Fibroblast of peridontal ligament (primary cell): Measurements from ENCODE around the gene QPRT.
"Not testable (repeated sequence)": the region's sequence is repeated elsewhere in the genome, so short reads cannot be mapped to it uniquely, and the experiment has no call there.

ENCODE experiments used
- DNase-seq: peaks from one replicate; pipeline ENCODE4 v3.0.0-alpha.2; 2010; ENCODE audit errors: extremely low read depth

The QPRT gene

DNA sequence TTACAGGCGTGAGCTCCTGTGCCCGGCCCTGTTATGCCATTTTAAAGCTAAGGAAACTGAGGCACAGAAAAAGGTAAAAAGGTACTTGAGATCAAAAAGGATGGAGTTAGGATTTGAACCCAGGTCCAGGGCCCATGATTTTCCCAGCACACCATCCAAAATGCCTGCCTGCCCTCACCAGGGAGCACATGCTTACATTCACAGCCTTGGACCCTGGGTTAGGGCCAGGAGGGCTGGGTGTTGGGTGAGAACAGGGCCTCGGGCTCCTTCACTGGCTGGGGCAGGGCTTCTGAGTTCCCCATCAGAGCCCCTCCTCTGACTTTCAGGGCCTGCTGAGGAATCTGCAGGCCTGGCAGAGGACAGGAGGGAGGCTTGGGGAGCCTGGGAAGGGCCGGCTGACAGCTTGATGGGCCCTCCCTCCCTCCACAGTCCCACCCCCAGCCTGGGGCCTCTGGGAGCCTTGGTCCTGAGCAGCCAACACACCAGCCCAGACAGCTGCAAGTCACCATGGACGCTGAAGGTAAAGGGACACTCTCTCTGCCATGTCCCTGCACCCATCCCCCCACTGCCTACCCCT lies at the start of gene QPRT:
TSS of gene QPRT (plus strand) at position 490 of the 577 bp plus-strand sequence. CDS start at position 508, 18 bp downstream.
- DNase-seq, result peak; percentile 41

DNA sequence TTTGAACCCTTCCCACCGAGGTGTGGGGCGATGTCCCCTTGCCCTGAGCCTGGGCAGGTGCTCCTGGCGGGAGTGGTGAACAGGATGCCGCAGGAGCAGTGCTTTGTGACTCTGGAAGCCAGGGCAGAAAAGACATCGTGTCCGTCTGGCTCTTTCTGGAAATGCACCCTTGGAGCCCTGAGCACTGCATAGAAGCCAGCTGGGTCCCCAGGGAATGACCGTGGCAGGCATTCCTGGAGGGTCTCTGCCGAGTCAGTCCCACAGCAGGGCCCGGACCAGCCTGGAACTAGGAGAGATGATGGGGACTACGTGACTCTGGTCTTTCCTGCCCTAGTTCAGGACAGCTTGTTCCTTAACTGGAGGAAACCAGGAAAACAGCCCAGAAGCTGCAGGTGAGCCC lies 49.7 kb upstream of the QPRT start:
- not testable (repeated sequence) for DNase-seq

DNA sequence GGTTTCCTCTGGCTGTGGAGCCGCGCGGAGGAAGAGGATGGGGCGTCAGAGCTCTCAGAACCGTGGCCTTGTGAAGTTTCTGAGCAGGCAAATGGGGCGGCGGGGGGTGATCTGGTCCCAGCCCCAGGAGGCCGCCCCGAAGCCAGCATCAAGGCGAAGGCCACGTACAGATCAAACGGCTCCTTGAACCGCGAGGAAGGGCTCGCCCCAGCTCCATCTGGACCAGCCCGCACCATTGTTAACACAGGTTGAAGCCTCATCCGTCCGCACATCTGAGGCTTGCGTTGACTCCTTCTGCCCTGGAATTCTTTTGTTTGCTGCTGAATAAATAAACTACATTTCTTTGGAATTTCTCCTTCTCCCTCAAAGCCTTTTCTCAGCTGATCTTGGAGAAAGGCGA lies 47.3 kb upstream of the QPRT start:
- not testable (repeated sequence) for DNase-seq

DNA sequence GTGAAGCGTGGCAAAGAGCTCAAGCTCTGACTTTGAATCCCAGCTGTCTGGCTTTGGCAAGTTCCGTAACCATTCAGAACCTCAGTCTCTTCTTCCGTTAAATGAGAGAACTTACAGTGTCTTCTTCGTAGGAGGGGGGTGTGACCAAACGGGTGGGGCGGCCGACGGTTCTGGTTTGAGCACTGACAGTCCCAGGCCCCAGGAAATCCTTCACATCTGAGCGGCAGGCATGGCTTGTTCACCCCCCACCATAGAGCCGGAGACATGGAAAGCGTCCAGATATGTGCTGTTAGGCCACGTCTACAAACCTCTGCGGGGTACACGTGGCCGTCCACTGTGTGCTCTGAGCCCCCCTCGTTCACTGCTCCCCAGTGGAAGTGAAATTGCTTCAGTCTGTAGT lies 43.1 kb upstream of the QPRT start:
- not testable (repeated sequence) for DNase-seq

DNA sequence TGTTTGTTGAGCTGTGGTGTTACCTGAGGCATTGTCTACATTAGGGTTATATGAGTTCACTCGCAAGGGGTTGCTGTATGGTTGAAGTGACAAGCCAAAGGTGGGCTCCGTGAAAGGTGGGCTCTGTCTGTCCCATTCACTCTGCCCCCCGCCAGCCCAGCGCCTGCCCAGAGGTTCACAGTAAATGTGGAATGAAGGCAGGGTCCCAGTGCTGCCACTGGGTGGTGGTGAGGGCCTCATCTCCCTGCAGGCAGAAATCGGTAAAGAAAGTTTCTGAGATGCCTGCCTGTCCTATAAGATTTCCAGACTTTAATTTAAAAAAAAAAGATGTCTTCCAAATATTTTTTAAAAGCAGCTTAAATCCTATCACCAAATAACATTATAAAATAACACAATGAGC lies 42.6 kb upstream of the QPRT start:
- not testable (repeated sequence) for DNase-seq

DNA sequence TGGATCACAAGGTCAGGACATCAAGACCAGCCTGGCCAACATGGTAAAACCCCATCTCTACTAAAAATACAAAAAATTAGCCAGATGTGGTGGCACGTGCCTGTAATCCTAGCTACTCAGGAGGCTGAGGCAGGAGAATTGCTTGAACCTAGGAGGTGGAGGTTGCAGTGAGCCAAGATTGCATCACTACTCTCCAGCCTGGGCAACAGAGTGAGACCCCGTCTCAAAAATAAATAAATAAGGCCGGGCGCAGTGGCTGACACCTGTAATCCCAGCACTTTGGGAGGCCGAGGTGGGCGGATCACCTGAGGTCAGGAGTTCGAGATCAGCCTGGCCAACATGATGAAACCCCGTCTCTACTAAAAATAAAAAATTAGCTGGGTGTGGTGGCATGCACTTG lies 40.2 kb upstream of the QPRT start:
- DNase-seq, result not testable (repeated sequence)

DNA sequence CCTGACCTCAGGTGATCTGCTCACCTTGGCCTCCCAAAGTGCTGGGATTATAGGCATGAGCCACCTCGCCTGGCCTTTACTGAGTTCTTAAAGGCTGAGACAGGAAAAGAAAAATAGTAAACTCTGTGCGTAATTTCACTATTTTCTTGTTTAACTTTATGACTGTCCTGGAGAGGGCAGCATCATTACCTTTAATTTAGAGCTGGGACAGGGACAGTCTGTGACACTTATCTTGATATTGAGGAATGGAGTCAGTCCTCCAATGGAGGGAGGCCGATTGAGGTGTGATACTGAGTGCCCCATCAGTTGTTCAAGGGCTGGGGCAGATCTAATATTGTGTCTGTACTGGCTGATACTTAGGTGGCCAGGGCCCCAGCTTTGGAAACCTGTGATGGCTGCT lies 37.4 kb upstream of the QPRT start:
- DNase-seq, result no peak

DNA sequence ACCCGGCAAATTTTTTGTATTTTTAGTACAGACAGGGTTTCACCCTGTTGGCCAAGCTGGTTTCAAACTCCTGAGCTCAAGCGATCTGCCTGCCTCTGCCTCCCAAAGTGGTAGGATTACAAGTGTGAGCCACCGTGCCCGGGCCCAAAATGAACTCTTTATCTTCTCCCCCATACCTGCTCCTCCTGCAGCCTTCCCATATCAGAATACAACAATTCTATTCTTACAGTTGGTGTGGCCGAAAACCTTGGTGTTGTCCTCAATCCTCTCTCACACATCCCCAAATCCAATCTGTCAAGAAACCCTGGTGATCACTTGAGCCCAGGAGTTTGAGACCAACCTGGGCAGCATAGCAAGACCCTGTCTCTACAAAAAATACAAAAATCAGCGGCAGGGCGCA lies 35.4 kb upstream of the QPRT start:
- DNase-seq, result no peak

DNA sequence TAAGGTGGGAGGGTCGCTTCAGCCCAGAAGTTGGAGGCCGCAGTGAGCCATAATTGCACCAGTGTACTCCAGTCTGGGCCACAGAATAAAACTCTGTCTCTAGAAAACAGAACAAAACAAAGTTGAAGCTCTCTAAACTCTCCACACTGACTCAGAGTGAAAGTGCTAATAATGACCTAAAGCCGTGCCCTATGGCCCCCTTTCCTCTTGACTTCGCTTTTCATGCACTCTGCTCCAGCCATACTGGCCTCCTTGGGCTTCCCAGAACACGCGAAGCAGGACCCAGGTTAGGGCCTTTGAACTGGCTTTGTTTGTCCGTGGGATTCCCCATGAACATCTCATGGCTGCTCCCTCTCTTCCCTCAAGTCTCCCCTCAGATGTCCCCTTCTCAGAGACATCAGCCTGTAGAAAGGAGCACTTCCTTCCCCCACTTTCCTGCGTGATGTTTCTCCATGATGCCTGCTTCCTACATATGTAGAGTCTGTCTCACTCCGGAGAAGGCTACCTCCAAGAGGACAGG lies 34.6 kb upstream of the QPRT start:
- no peak for DNase-seq

DNA sequence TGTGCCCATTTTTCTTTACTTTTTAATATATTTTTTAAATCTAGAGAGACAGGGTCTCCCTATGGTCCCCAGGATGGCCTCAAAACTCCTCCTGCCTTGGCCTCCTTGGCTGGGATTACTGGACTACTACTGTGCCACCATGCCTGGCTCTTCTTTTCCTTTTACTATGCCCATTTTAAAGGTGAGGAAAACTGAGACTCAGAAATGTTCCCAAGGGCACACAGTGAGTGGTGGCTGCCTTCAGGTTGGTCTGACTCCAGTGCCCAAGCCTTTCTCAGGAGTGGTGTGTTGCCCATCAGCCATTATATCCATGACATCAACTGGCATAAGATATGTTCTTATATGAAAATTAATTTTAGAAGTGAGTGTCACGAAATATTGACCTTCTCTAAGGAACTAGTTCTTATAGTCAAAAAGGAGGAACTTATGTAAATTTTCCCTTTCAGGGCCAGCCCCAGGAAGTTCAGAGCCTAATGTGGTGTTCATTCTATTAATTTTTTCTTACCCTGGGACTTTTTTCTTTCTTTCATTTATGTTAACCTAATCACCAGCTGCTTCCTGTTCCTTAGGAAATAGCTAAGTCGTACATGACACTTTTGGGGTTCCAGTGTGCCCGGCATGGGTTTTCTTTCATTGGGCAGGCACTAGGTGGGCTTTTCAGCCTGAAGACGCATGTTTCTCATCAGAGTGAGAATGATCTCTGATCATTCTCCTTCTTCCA lies 33.8 kb upstream of the QPRT start:
- no peak for DNase-seq

DNA sequence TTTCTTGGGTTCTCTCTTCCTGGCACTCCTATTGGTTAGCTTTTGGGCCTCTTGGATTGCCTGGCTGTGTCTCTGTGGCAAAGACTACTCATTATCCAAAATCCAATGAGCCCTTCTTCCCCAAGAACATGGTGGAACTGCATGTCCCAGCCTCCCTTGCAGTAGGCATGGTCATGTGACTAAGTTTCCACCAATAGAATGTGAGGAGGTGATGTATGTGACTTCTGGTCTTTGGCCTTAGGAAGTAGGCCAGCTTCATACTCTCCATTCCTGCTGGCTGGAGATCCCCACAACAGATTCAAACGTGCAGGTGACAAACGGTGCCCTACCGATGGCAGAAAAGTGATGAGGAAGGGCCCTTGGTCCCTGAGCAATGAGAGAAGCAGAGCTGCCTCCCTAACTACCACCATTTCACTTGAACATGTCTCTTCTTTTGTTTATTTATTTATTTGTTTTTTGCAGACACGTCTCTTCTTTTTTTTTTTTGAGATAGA lies 33.2 kb upstream of the QPRT start:
- peak; percentile 9 for DNase-seq

DNA sequence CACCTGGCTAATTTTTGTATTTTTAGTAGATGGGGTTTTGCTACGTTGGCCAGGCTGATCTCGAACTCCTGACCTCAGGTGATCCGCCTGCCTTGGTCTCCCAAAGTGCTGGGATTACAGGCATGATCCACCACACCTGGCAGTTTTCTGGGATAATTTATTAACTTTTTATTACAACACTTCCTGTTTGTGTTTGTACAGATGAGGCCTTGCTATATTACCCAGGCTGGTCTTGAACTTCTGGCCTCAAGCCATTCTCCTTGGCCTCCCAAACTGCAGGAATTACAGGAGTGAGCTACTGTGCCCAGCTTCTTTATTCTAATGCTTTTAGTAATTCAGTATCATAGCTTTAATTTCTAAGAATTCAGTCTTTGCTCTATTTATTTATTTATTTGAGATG lies 32.0 kb upstream of the QPRT start:
- DNase-seq, result no peak

DNA sequence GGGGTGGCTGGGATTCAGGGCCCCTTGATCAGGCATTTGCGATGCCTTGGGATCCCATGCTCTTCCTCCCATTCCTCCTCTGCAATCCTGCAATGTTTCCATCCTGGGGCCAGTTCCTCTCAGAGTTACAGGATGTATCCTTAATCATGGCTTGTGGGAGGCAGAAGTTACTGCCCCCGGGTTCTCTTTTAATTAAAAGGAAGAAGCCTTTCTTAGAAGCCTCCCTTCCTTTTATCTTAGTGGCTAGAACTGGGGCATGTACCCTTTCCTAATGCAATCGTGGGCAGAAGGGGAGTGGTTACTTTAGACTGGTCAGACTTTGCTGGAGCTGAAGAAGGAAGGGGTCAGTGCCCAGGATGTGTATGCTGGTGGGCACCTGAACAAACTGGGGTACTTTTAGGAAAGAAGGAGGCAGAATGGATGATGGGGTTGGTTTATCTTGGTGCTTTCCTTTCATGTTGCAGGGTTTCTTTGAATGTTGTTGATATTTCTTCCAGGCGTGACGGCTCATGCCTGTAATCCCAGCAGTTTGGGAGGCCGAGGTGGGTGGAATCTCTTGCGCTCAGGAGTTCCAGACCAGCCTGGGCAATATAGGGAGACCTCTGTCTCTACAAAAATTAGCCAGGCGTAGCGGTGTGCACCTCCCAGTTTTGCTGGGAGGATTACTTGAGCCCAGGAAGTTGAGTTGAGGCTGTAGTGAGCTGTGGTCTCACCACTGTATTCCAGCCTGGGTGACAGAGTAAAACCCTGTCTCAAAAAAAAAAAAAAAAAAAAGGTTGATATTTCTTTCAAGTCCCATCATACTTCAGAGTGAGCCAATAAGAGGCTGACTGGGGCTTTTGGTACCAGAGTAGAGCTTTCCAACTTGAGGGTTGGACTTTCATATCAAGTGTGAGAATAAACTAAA lies 29.1 kb upstream of the QPRT start:
- DNase-seq, result no peak

DNA sequence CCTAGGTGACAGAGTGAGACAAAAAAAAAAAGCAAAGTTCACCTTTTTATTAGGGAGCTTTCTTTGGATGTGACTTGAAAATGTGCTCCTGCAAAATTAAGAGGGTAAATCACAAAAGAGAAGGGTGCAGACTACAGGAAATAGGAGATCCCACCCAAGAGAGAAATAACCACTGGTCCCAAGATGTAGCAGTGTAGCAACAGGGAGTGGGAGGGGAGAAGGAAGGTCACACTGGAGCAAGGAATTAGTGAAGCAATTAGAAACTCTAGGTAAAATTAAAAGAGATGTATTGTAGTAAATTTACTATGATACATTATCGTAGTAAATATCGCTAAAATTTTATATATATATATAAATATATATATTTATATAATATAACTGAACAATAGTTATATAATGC lies 28.2 kb upstream of the QPRT start:
- no peak for DNase-seq

DNA sequence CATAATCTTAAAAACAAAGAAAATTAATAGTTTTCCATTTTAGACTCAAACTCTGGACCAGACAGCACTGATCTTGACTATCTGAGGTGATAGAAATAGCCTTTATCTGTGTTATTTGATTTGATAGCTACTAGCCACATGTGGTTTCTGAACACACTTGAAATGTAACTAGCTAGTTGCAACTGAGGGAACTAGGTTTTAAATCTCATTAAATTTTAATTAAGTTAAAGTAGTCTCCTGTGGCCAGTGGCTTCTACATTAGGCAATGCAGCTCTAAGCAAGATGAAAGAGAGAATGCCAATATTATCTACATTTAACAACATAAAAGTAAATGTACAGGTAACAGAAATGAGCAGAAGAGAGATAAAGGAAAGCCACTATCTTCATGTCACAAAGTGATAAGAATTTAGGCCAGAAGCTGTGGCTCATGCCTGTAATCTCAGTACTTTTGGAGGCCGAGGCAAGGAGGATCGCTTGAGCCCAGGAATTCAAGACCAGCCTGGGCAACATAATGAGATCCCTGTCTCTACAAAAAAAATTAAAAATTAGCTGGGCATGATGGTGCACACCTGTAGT lies 27.1 kb upstream of the QPRT start:
- DNase-seq, result no peak

DNA sequence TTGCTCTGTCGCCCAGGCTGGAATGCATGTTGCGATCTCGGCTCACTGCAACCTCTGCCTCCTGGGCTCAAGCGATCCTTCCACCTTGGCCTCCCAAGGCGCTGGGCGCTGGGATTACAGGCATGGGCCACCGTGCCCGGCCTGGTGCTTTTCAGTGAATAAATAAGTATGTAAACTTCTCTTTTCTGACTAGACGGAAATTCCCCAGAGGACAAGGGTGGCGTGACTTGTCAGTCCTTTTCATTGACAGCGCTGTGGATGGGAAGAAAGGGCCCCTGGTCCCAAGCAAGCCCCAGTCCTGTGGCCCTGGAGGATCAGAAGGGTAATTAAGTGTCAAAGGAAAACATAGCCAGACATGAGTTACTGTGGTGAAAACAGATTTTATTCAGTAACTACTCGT lies 25.5 kb upstream of the QPRT start:
- no peak for DNase-seq

DNA sequence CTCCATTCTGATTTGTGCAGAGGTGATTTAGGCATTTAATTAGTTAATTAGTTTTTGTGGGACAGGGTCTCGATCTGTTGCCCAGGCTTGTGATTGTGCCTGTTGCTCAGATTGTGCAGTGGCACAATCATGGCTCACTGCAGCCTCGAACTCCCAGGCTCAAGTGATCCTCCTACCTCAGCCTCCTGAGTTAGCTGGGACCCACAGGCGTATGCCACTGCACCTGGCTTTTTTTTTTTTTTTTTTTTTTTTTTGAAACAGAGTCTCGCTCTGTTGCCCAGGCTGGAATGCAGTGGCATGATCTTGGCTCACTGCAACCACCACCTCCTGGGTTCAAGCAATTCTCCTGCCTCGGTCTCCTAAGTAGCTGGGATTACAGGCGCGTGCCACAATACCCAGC lies 25.1 kb upstream of the QPRT start:
- DNase-seq, result not testable (repeated sequence)

DNA sequence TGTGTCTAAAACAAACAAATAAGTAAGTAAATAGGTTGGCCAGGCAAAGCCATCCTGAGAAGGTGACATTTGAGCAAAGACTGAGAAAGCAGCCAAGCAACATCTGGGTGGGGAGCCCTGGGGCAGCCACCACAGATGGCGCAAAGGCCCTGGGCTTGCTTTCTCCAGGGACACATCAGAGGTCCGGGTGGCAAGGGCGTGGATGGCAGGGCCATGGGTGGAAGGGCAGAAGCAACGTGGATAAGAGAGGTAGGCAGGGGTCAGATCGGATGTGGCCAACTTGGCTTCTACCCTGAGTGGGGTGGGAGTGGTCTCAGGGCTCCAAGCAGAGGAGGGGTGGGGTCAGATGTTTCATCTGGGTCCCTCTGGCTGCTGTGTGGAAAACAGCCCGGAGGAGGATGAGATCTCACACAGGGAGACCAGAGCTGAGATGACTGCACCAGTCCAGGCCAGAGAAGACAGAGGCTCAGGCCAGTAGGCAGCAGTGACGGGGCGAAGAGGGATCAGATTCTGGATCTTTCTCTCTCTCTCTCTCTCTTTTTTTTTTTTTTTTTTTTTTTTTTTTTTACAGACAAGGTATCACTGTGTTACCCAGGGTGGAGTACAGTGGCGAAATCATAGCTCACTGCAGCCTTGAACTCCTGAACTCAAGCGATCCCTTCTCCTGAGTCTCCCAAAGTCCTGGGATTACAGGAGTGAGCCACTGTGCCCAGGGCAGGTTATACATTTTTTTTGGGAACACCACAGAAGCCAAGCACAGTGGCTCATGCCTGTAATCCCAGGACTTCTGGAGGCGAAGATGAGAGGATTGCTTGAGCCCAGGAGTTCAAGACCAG lies 22.1 kb upstream of the QPRT start:
- no peak for DNase-seq

DNA sequence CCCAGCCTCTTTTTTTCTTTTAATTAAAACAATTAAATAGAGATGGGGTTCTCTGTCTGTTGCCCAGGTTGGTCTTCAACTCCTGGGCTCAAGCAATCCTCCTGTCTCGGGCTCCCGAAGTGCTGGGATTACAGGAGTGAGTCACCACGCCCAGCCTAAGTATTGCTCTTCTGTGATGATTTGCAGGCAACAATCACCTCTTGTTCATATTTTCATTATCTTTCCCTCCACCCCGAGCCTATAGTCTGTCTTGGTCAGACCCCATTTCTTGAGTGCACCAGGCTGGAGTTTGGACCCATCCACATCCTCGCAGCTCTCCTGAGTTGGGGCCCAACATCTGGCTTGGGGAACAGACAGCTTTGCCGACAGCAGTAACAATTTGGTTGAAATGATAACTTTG lies 20.3 kb upstream of the QPRT start:
- no peak for DNase-seq

DNA sequence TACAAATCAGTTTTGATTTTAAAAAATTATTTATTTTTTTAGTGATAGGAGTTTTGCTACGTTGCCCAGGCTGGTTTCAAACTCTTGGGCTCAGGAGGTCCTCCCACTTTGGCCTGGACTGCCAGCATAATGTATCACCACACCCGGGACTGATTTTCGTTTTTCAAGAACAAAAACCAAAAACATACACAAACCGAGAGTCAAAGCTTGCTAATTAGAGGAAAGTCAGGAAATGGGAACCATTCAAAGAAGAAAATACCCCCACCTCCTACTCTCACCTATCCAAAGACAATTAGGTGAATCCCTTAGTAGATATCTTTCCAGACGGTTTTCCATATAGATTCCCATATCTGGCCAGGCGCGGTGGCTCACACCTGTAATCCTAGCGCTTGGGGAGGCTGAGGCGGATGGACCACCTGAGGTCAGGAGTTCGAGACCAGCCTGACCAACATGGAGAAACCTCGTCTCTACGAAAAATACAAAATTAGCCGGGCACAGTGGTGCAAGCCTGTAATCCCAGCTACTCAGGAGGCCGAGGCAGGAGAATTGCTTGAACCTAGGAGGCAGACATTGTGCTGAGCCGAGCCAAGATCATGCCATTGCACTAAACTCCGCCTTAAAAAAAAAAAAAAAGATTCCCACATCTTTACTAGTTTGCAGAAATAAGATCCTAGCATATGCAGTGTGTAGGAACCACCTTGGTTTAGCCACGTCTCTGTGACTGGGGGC lies 16.8 kb upstream of the QPRT start:
- DNase-seq, result no peak

DNA sequence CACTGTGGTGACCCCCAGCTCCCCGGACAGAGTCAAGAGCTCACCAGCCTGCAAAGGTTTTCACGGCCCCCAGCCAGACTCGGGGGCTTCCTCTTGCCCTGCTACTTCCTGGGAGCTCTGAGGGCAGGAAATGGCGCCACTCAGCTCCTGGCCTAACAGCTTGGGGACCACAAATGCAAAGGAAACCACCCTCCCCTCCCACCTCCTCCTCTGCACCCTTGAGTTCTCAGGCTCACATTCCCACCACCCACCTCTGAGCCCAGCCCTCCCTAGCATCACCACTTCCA lies 16.3 kb upstream of the QPRT start:
- no peak for DNase-seq
